ENCODE measurements around the gene ACSL3.

The ACSL3 gene

GRCh38 chr2:222883420-222883819 lies 22.6 kb downstream of the ACSL3 start:
- no peak for DNase-seq

GRCh38 chr2:222884114-222884771 lies 23.4 kb downstream of the ACSL3 start:
- no peak for DNase-seq

GRCh38 chr2:222884805-222885424 lies 24.1 kb downstream of the ACSL3 start:
- DNase-seq: no peak

- DNase-seq: no peak
Observed at GRCh38 chr2:222887124-222887523, 26.3 kb downstream of the ACSL3 start.

- DNase-seq: no peak
Observed at GRCh38 chr2:222888716-222889115, 27.9 kb downstream of the ACSL3 start.

GRCh38 chr2:222891890-222892289 lies 31.1 kb downstream of the ACSL3 start:
- no peak for DNase-seq

- DNase-seq: no peak
Observed at GRCh38 chr2:222892321-222892720, 31.5 kb downstream of the ACSL3 start.

GRCh38 chr2:222892761-222893160 lies 31.9 kb downstream of the ACSL3 start:
- no peak for DNase-seq

GRCh38 chr2:222893716-222894115 lies 32.9 kb downstream of the ACSL3 start:
- no peak for DNase-seq

GRCh38 chr2:222895144-222895543 lies 34.3 kb downstream of the ACSL3 start:
- DNase-seq: no peak

- DNase-seq: no peak
Observed at GRCh38 chr2:222897898-222898297, 37.1 kb downstream of the ACSL3 start.

- no peak for DNase-seq
Observed at GRCh38 chr2:222899413-222900181, 38.8 kb downstream of the ACSL3 start.

GRCh38 chr2:222900354-222900753 lies 39.5 kb downstream of the ACSL3 start:
- DNase-seq: no peak

- no peak for DNase-seq
Observed at GRCh38 chr2:222902660-222903059, 41.8 kb downstream of the ACSL3 start.

GRCh38 chr2:222903234-222904220 lies 42.7 kb downstream of the ACSL3 start:
- peak; percentile 51 for DNase-seq

GRCh38 chr2:222904557-222905258 lies 43.9 kb downstream of the ACSL3 start:
- no peak for DNase-seq

GRCh38 chr2:222907048-222907447 lies 46.2 kb downstream of the ACSL3 start:
- no peak for DNase-seq

GRCh38 chr2:222907790-222908441 lies 47.1 kb downstream of the ACSL3 start:
- no peak for DNase-seq

GRCh38 chr2:222909286-222909685 lies 48.5 kb downstream of the ACSL3 start:
- DNase-seq: no peak

GRCh38 chr2:222912117-222912516 lies 51.3 kb downstream of the ACSL3 start:
- peak; percentile 29 for DNase-seq

- DNase-seq: no peak
Observed at GRCh38 chr2:222912776-222913175, 51.9 kb downstream of the ACSL3 start.

Measured in activated CD4-positive, alpha-beta T cell treated with anti-CD3 and anti-CD28 coated beads, Interleukin-10, Interleukin-2, amounts not matched to agents 100 ng/mL and 50 ng/mL, durations not matched to agents 16 hours and 8 hours (primary cell).